Upper lobe of left lung (tissue), 4 donors: ENCODE data around the gene SEPSECS.

Experiments used
- POLR2AphosphoS5 ChIP-seq, 2 donors: sonication (generic); formaldehyde crosslinking; IDR thresholded peaks; one replicate each; pipeline ENCODE4 v1.5.1; 2017; ENCODE audit warnings: antibody characterized with exemption in 2 of 2
- TF ChIP-seq, protein P1 (sequence below), 6 experiments: fragments of 450-650 bp in 4 of 6; fragments of 200-600 bp in 2 of 6; sonication (generic) in 2 of 6; IDR thresholded peaks; one replicate each; pipeline ENCODE4 v1.5.1; 2016 to 2019; ENCODE audit warnings: antibody characterized with exemption in 6 of 6

DNA sequence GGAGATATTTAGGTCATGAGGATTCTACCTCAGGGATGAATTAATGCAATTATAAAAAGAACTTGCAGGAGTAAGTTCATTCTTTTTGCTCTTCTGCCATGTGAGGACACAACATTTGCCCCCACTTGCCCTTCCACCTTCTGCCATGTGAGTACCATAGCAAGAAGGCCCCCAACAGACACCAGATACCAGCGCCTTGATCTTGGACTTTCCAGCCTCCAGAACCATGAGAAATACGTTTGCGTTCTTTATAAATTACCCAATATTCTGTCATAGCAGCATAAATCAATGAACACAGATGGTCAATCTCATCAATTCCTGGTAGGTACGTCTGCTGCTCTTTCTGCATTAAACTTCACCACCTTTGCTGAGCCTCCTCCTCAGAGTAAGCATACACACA, 5.7 kb upstream of the SEPSECS start:
- TF ChIP-seq, protein P1, sequence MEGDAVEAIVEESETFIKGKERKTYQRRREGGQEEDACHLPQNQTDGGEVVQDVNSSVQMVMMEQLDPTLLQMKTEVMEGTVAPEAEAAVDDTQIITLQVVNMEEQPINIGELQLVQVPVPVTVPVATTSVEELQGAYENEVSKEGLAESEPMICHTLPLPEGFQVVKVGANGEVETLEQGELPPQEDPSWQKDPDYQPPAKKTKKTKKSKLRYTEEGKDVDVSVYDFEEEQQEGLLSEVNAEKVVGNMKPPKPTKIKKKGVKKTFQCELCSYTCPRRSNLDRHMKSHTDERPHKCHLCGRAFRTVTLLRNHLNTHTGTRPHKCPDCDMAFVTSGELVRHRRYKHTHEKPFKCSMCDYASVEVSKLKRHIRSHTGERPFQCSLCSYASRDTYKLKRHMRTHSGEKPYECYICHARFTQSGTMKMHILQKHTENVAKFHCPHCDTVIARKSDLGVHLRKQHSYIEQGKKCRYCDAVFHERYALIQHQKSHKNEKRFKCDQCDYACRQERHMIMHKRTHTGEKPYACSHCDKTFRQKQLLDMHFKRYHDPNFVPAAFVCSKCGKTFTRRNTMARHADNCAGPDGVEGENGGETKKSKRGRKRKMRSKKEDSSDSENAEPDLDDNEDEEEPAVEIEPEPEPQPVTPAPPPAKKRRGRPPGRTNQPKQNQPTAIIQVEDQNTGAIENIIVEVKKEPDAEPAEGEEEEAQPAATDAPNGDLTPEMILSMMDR (IDR thresholded peaks at IDR 0.05) = no peak
- no peak for TF ChIP-seq POLR2AphosphoS5 (IDR thresholded peaks at IDR 0.05)
